ENCODE data around the gene SREBF2. TPM values are rescaled to one million over a fixed set of nuclear protein-coding genes. Genes with fewer than 3 reads are reported as not detected.
"Not testable (repeated sequence)": the region's sequence is repeated elsewhere in the genome, so short reads cannot be mapped to it uniquely, and the experiment has no call there.

The SREBF2 gene
- total RNA-seq, 4 donors from 2014 or later, result 97.5 to 160 (median 146) TPM

DNA sequence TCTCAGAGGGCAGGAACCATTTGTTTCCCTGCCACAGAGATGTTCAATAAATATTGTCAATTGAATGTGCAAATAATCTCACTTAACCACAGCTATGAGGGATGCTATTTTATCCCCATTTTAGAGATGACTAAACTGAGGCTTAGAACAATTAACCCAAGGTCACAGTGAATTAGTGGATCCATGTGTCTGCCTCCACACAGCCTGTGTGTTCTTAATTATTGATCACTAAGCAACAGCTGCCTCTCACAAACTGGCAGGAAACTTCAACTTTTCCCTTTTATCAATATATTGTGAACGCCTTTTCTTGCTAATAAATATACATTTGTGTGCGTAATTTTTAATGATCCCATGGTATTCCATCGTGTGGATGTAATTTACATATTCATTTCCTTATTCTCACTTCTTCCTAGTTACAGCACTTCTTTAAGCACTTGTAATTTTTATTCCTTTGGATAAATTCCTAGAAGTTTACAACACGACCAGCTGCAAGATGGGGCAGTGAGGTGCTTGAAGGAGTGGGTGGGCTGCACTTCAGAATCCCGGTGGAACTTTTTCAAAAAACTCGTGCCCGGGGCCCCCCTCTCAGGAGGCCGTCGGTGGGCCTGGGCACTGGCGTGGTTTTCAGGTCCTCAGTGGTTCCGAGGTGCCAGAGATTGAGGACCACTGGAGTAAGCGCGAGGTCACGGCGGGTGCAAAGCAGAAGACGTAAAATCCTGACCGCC is 915 bp upstream of the SREBF2 start:
- no peak for DNase-seq (ENCODE audit: low spot score in 2 of 2)
- H3K27me3 ChIP-seq, result no peaks in the 10 kb centered on the region
- no peak for TF ChIP-seq POLR2AphosphoS5 (IDR thresholded peaks at IDR 0.05)
- TF ChIP-seq POLR2A (IDR thresholded peaks at IDR 0.05), result no peak
- TF ChIP-seq, protein P1, sequence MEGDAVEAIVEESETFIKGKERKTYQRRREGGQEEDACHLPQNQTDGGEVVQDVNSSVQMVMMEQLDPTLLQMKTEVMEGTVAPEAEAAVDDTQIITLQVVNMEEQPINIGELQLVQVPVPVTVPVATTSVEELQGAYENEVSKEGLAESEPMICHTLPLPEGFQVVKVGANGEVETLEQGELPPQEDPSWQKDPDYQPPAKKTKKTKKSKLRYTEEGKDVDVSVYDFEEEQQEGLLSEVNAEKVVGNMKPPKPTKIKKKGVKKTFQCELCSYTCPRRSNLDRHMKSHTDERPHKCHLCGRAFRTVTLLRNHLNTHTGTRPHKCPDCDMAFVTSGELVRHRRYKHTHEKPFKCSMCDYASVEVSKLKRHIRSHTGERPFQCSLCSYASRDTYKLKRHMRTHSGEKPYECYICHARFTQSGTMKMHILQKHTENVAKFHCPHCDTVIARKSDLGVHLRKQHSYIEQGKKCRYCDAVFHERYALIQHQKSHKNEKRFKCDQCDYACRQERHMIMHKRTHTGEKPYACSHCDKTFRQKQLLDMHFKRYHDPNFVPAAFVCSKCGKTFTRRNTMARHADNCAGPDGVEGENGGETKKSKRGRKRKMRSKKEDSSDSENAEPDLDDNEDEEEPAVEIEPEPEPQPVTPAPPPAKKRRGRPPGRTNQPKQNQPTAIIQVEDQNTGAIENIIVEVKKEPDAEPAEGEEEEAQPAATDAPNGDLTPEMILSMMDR (IDR thresholded peaks at IDR 0.05), result no peak
- TF ChIP-seq EP300 (IDR thresholded peaks at IDR 0.05), result no peak
- peak overlapping the region; percentile 92 for H3K27ac ChIP-seq
- H3K4me3 ChIP-seq, result peak overlapping the region; percentile 85
- H3K36me3 ChIP-seq, result no peaks in the 10 kb centered on the region
- peaks cover 30% of the 10 kb centered on the region for H3K4me1 ChIP-seq
- no peaks in the 10 kb centered on the region for H3K9me3 ChIP-seq
- 9% methylated on average over 17 of the region's 17 CpGs for WGBS

DNA sequence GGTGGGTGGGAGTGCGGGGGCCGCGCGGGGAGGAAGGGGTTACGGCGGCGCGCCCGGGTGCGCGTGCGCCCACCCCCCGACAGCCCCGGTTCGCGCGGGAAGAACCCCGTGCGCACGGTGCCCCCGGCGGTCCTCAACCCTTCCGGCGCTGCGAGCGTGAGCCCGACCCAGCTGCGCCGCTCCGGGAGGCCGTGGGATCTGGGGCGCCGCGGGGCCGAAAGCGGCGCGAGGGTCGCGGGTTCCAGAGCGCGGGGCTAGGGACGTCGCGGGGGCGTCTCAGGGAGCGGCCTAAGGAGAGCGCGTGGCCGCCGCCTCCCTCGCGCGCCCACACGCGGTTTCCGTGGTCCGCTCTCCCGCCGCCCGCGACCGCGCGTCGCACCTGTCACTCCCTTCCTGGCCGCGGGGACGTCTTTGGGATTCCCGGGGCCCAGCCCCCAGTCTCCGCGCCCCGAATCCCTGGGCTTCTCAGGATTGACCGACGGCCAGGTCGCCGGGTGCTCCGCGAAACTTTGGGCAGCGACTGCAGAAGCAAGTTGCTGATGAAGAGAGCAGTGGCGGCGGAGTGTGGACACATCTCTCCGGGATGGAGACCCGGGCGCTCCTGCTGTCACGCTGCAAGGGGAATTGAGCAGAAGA is 582 bp downstream of the SREBF2 start:
- Histone ChIP-seq H3K27ac (peak overlapping the region; percentile 92), H3K4me3 (peak overlapping the region; percentile 85), H3K36me3 (no peaks in the 10 kb centered on the region), H3K4me1 (peaks cover 31% of the 10 kb centered on the region), H3K9me3 (no peaks in the 10 kb centered on the region), H3K27me3 (no peaks in the 10 kb centered on the region)
- DNase-seq (ENCODE audit: low spot score in 2 of 2), result peak; percentile 80 to 86
- WGBS, result 3% methylated on average over 8 of the region's 86 CpGs
- TF ChIP-seq POLR2A (IDR thresholded peaks at IDR 0.05), result no peak
- no peak for TF ChIP-seq POLR2AphosphoS5 (IDR thresholded peaks at IDR 0.05)
- TF ChIP-seq, protein P1 (IDR thresholded peaks at IDR 0.05), result no peak
- no peak for TF ChIP-seq EP300 (IDR thresholded peaks at IDR 0.05)

DNA sequence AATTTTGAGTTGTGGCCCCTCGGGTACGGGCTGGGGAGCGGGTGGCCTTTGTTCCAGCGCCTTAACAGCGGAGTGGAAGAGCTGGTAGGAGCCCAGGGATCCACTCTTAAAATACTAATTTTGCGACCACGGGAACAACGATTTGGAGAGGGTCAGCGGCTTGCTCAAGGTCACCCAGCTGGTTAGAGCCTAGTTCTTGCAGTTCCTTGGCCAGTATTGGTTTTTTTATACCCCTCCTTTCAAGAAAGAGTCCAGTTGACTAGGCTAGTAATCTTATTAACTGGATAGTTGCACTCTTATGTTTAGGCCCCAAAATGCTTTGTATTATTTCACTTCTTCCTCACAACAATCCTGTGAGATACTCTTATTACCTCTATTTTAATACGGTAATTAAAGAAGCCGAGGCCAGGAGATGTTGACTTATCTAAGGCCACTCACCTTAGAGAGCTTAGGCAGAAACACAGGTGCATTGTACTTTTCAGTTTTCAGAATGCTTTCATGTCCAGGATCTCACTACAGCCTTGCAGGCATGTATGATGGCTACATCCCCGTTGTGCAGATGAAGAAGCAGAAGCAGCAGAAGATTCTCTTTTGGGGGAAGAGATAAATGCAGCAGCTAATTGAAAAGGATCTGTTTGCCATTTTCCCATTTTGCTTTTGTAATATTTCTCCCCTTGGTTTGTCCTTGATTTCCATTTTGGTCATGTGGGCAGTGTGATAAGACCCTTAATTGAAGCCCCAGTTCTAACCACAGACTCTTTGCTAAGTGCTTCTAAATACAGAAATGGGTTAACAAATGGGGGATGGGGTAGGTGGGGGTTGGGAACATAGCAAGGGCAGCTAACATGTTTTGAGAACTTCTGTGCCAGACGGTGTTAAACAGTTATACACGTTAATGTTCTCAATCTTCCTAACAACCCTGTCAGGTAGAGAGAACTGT is 1.4 kb downstream of the SREBF2 start:
- no peaks in the 10 kb centered on the region for H3K9me3 ChIP-seq
- peak overlapping the region; percentile 92 for H3K27ac ChIP-seq
- 25% methylated on average over 14 of the region's 14 CpGs for WGBS
- TF ChIP-seq EP300 (IDR thresholded peaks at IDR 0.05), result no peak
- peaks cover 39% of the 10 kb centered on the region for H3K4me1 ChIP-seq
- no peak for DNase-seq (ENCODE audit: low spot score in 2 of 2)
- peak overlapping the region; percentile 85 for H3K4me3 ChIP-seq
- no peaks in the 10 kb centered on the region for H3K36me3 ChIP-seq
- no peaks in the 10 kb centered on the region for H3K27me3 ChIP-seq

DNA sequence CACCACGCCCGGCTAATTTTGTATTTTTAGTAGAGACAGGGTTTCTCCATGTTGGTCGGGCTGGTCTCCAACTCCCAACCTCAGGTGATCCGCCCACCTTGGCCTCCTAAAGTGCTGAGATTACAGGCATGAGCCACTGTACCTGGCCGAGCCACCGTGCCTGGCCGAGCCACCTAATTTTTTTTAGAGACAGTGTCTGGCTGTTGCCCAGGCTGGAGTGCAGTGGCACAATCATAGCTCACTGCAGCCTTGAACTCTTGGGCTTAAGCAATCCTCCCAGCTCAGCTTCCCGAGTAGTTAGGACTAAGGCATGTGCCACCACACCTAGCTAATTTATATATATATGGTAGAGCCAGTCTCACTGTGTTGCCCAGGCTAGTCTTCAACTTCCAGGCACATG is 2.6 kb downstream of the SREBF2 start:
- H3K9me3 ChIP-seq; H3K36me3 ChIP-seq; H3K27ac ChIP-seq; H3K4me3 ChIP-seq; DNase-seq (ENCODE audit: low spot score in 2 of 2); H3K27me3 ChIP-seq: not testable (repeated sequence)
- H3K4me1 ChIP-seq, result peaks cover 51% of the 10 kb centered on the region
- WGBS, result 70% methylated on average over 7 of the region's 8 CpGs

DNA sequence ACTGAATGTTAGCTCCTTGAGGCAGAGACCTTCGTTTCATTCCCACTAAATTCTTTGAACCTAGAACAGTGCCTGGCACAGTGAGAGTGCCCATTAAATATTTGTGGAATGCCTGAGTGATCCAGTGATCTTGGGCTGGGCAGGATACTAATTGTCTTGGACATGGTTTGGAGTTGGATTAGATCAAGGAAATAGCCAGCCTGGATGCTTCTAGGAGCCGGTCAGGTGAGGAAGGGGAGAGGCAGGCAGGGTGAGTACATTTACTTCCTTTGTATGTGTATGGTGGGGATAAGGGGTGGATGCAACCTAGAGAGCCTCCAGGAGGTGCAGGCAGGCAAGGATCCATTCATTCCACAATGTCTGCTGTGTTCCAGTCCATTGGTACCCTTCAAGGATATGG is 3.6 kb downstream of the SREBF2 start:
- no peak overlapping the region for H3K27ac ChIP-seq
- TF ChIP-seq, protein P1 (IDR thresholded peaks at IDR 0.05), result no peak
- no peak for TF ChIP-seq POLR2A (IDR thresholded peaks at IDR 0.05)
- peaks cover 55% of the 10 kb centered on the region for H3K4me1 ChIP-seq

More for the DNA sequence above, 3.6 kb downstream of the SREBF2 start:
- no peaks in the 10 kb centered on the region for H3K9me3 ChIP-seq
- H3K36me3 ChIP-seq, result no peaks in the 10 kb centered on the region
- 84% methylated on average over 2 of the region's 2 CpGs for WGBS
- H3K4me3 ChIP-seq, result no peak overlapping the region
- H3K27me3 ChIP-seq, result no peaks in the 10 kb centered on the region
- no peak for DNase-seq (ENCODE audit: low spot score in 2 of 2)
